Measurements from ENCODE around the gene MTHFD2L.

Gene MTHFD2L

GRCh38 chr4:74181219-74181618, 23.3 kb downstream of the MTHFD2L start:
- Histone ChIP-seq H3K9me3 (ENCODE audit: control insufficient read depth in 2 of 2, low read length in 2 of 2) (no peaks in the 10 kb centered on the region), H3K27ac (ENCODE audit: low read depth in 2 of 2, low read length in 2 of 2) (no peak overlapping the region)

DNA sequence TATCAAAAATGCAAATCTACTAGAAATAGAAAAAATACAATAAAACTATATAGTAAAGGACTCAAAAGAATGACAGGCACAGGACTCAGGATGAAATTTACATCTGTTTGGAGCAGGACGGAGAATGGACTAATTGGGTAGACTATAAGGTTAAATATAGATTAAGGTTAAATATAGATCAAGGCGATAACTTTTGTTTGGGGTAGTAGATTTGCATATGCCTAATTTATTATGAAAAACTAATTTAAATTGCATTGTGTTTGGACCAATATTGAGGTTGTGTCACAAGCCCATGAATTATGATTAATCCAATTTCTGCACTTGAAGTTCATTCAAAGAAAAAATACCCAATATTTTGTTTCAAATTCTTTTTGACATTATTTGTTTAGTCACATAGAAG, 31.0 kb downstream of the MTHFD2L start:
- no peak overlapping the region for H3K27ac ChIP-seq (ENCODE audit: low read depth in 2 of 2, low read length in 2 of 2)
- H3K36me3 ChIP-seq (ENCODE audit: control insufficient read depth in 2 of 2, insufficient read depth in 2 of 2, low read length in 2 of 2): no peaks in the 10 kb centered on the region
- H3K9ac ChIP-seq (ENCODE audit: low read depth in 1 of 2, low read length in 2 of 2): no peak overlapping the region
- no peaks in the 10 kb centered on the region for H3K9me3 ChIP-seq (ENCODE audit: control insufficient read depth in 2 of 2, low read length in 2 of 2)
- no peak overlapping the region for H3K4me3 ChIP-seq (ENCODE audit: low read length in 2 of 2)
- H3K4me1 ChIP-seq (ENCODE audit: control insufficient read depth in 2 of 2, insufficient read depth in 2 of 2, low read length in 2 of 2): no peaks in the 10 kb centered on the region
- no peaks in the 10 kb centered on the region for H3K27me3 ChIP-seq (ENCODE audit: control insufficient read depth in 2 of 2, insufficient read depth in 2 of 2, low read length in 2 of 2)

More at GRCh38 chr4:74181219-74181618, 23.3 kb downstream of the MTHFD2L start:
- no peak overlapping the region for H3K4me3 ChIP-seq (ENCODE audit: low read length in 2 of 2)
- no peaks in the 10 kb centered on the region for H3K27me3 ChIP-seq (ENCODE audit: control insufficient read depth in 2 of 2, insufficient read depth in 2 of 2, low read length in 2 of 2)
- no peaks in the 10 kb centered on the region for H3K4me1 ChIP-seq (ENCODE audit: control insufficient read depth in 2 of 2, insufficient read depth in 2 of 2, low read length in 2 of 2)
- no peaks in the 10 kb centered on the region for H3K36me3 ChIP-seq (ENCODE audit: control insufficient read depth in 2 of 2, insufficient read depth in 2 of 2, low read length in 2 of 2)
- H3K9ac ChIP-seq (ENCODE audit: low read depth in 1 of 2, low read length in 2 of 2): no peak overlapping the region

GRCh38 chr4:74189331-74190043, 31.6 kb downstream of the MTHFD2L start:
- Histone ChIP-seq H3K27ac (ENCODE audit: low read depth in 2 of 2, low read length in 2 of 2) (no peak overlapping the region), H3K36me3 (ENCODE audit: control insufficient read depth in 2 of 2, insufficient read depth in 2 of 2, low read length in 2 of 2) (no peaks in the 10 kb centered on the region), H3K4me3 (ENCODE audit: low read length in 2 of 2) (no peak overlapping the region), H3K9me3 (ENCODE audit: control insufficient read depth in 2 of 2, low read length in 2 of 2) (no peaks in the 10 kb centered on the region), H3K9ac (ENCODE audit: low read depth in 1 of 2, low read length in 2 of 2) (no peak overlapping the region), H3K27me3 (ENCODE audit: control insufficient read depth in 2 of 2, insufficient read depth in 2 of 2, low read length in 2 of 2) (no peaks in the 10 kb centered on the region), H3K4me1 (ENCODE audit: control insufficient read depth in 2 of 2, insufficient read depth in 2 of 2, low read length in 2 of 2) (no peaks in the 10 kb centered on the region)

- H3K9me3 ChIP-seq (ENCODE audit: control insufficient read depth in 2 of 2, low read length in 2 of 2): no peaks in the 10 kb centered on the region
- H3K27ac ChIP-seq (ENCODE audit: low read depth in 2 of 2, low read length in 2 of 2): no peak overlapping the region
- no peaks in the 10 kb centered on the region for H3K27me3 ChIP-seq (ENCODE audit: control insufficient read depth in 2 of 2, insufficient read depth in 2 of 2, low read length in 2 of 2)
- H3K4me3 ChIP-seq (ENCODE audit: low read length in 2 of 2): no peak overlapping the region
- H3K9ac ChIP-seq (ENCODE audit: low read depth in 1 of 2, low read length in 2 of 2): no peak overlapping the region
- no peaks in the 10 kb centered on the region for H3K4me1 ChIP-seq (ENCODE audit: control insufficient read depth in 2 of 2, insufficient read depth in 2 of 2, low read length in 2 of 2)
- no peaks in the 10 kb centered on the region for H3K36me3 ChIP-seq (ENCODE audit: control insufficient read depth in 2 of 2, insufficient read depth in 2 of 2, low read length in 2 of 2)
Measured at GRCh38 chr4:74190332-74190731, 32.4 kb downstream of the MTHFD2L start.

- no peaks in the 10 kb centered on the region for H3K9me3 ChIP-seq (ENCODE audit: control insufficient read depth in 2 of 2, low read length in 2 of 2)
- no peaks in the 10 kb centered on the region for H3K4me1 ChIP-seq (ENCODE audit: control insufficient read depth in 2 of 2, insufficient read depth in 2 of 2, low read length in 2 of 2)
- H3K36me3 ChIP-seq (ENCODE audit: control insufficient read depth in 2 of 2, insufficient read depth in 2 of 2, low read length in 2 of 2): no peaks in the 10 kb centered on the region
- H3K4me3 ChIP-seq (ENCODE audit: low read length in 2 of 2): no peak overlapping the region
- H3K9ac ChIP-seq (ENCODE audit: low read depth in 1 of 2, low read length in 2 of 2): no peak overlapping the region
- H3K27me3 ChIP-seq (ENCODE audit: control insufficient read depth in 2 of 2, insufficient read depth in 2 of 2, low read length in 2 of 2): no peaks in the 10 kb centered on the region
- H3K27ac ChIP-seq (ENCODE audit: low read depth in 2 of 2, low read length in 2 of 2): no peak overlapping the region
Measured at GRCh38 chr4:74190919-74191397, 33.0 kb downstream of the MTHFD2L start.

DNA sequence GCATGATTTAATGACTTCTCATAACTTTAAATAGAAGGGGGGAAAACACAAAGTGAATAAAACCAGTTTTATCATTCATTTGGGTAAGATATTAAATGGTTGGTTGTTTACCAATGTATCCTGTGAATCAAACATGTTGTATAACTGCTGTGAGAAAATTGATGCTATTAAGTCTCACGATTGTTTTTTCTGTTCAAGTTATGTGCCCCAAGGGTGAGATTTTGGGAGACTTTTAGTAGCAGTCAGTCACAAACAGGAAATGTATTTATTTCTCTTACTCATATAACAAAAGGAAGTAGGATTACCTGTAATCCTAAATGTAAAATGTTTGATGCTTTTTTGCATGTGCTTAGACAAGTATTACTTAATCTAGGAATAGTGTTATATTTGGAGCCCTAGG, 39.2 kb downstream of the MTHFD2L start:
- H3K9ac ChIP-seq (ENCODE audit: low read depth in 1 of 2, low read length in 2 of 2): no peak overlapping the region
- no peak overlapping the region for H3K4me3 ChIP-seq (ENCODE audit: low read length in 2 of 2)

GRCh38 chr4:74202062-74202586, 44.2 kb downstream of the MTHFD2L start:
- Histone ChIP-seq H3K9ac (ENCODE audit: low read depth in 1 of 2, low read length in 2 of 2) (no peak overlapping the region), H3K9me3 (ENCODE audit: control insufficient read depth in 2 of 2, low read length in 2 of 2) (no peaks in the 10 kb centered on the region), H3K4me1 (ENCODE audit: control insufficient read depth in 2 of 2, insufficient read depth in 2 of 2, low read length in 2 of 2) (peaks cover 0 to 8% of the 10 kb centered on the region in 2 donors), H3K27ac (ENCODE audit: low read depth in 2 of 2, low read length in 2 of 2) (no peak overlapping the region), H3K4me3 (ENCODE audit: low read length in 2 of 2) (no peak overlapping the region), H3K36me3 (ENCODE audit: control insufficient read depth in 2 of 2, insufficient read depth in 2 of 2, low read length in 2 of 2) (no peaks in the 10 kb centered on the region), H3K27me3 (ENCODE audit: control insufficient read depth in 2 of 2, insufficient read depth in 2 of 2, low read length in 2 of 2) (no peaks in the 10 kb centered on the region)

More for the DNA sequence above, 39.2 kb downstream of the MTHFD2L start:
- H3K36me3 ChIP-seq (ENCODE audit: control insufficient read depth in 2 of 2, insufficient read depth in 2 of 2, low read length in 2 of 2): no peaks in the 10 kb centered on the region
- no peaks in the 10 kb centered on the region for H3K9me3 ChIP-seq (ENCODE audit: control insufficient read depth in 2 of 2, low read length in 2 of 2)
- no peaks in the 10 kb centered on the region for H3K4me1 ChIP-seq (ENCODE audit: control insufficient read depth in 2 of 2, insufficient read depth in 2 of 2, low read length in 2 of 2)
- H3K27ac ChIP-seq (ENCODE audit: low read depth in 2 of 2, low read length in 2 of 2): no peak overlapping the region
- H3K27me3 ChIP-seq (ENCODE audit: control insufficient read depth in 2 of 2, insufficient read depth in 2 of 2, low read length in 2 of 2): no peaks in the 10 kb centered on the region

GRCh38 chr4:74203467-74203866, 45.5 kb downstream of the MTHFD2L start:
- Histone ChIP-seq H3K9ac (ENCODE audit: low read depth in 1 of 2, low read length in 2 of 2) (no peak overlapping the region), H3K4me3 (ENCODE audit: low read length in 2 of 2) (no peak overlapping the region), H3K9me3 (ENCODE audit: control insufficient read depth in 2 of 2, low read length in 2 of 2) (no peaks in the 10 kb centered on the region), H3K27me3 (ENCODE audit: control insufficient read depth in 2 of 2, insufficient read depth in 2 of 2, low read length in 2 of 2) (no peaks in the 10 kb centered on the region), H3K27ac (ENCODE audit: low read depth in 2 of 2, low read length in 2 of 2) (no peak overlapping the region), H3K36me3 (ENCODE audit: control insufficient read depth in 2 of 2, insufficient read depth in 2 of 2, low read length in 2 of 2) (no peaks in the 10 kb centered on the region), H3K4me1 (ENCODE audit: control insufficient read depth in 2 of 2, insufficient read depth in 2 of 2, low read length in 2 of 2) (peaks cover 0 to 8% of the 10 kb centered on the region in 2 donors)

GRCh38 chr4:74205046-74205445, 47.1 kb downstream of the MTHFD2L start:
- Histone ChIP-seq H3K4me1 (ENCODE audit: control insufficient read depth in 2 of 2, insufficient read depth in 2 of 2, low read length in 2 of 2) (peaks cover 0 to 8% of the 10 kb centered on the region in 2 donors), H3K4me3 (ENCODE audit: low read length in 2 of 2) (no peak overlapping the region), H3K27ac (ENCODE audit: low read depth in 2 of 2, low read length in 2 of 2) (no peak overlapping the region), H3K27me3 (ENCODE audit: control insufficient read depth in 2 of 2, insufficient read depth in 2 of 2, low read length in 2 of 2) (no peaks in the 10 kb centered on the region), H3K9me3 (ENCODE audit: control insufficient read depth in 2 of 2, low read length in 2 of 2) (no peaks in the 10 kb centered on the region), H3K9ac (ENCODE audit: low read depth in 1 of 2, low read length in 2 of 2) (no peak overlapping the region), H3K36me3 (ENCODE audit: control insufficient read depth in 2 of 2, insufficient read depth in 2 of 2, low read length in 2 of 2) (no peaks in the 10 kb centered on the region)

- Histone ChIP-seq H3K4me1 (ENCODE audit: control insufficient read depth in 2 of 2, insufficient read depth in 2 of 2, low read length in 2 of 2) (peaks cover 0 to 8% of the 10 kb centered on the region in 2 donors), H3K27me3 (ENCODE audit: control insufficient read depth in 2 of 2, insufficient read depth in 2 of 2, low read length in 2 of 2) (no peaks in the 10 kb centered on the region), H3K27ac (ENCODE audit: low read depth in 2 of 2, low read length in 2 of 2) (no peak overlapping the region), H3K9me3 (ENCODE audit: control insufficient read depth in 2 of 2, low read length in 2 of 2) (no peaks in the 10 kb centered on the region), H3K9ac (ENCODE audit: low read depth in 1 of 2, low read length in 2 of 2) (no peak overlapping the region), H3K4me3 (ENCODE audit: low read length in 2 of 2) (no peak overlapping the region), H3K36me3 (ENCODE audit: control insufficient read depth in 2 of 2, insufficient read depth in 2 of 2, low read length in 2 of 2) (no peaks in the 10 kb centered on the region)
Measured at GRCh38 chr4:74205559-74205958, 47.6 kb downstream of the MTHFD2L start.

All from mucosa of rectum (tissue), 2 donors.